NB4 (cell line): ENCODE data around the gene PAM.
"Not testable (repeated sequence)": the region's sequence is repeated elsewhere in the genome, so short reads cannot be mapped to it uniquely, and the experiment has no call there.

Source experiments
- DNase-seq: peaks from one replicate; pipeline ENCODE4 v3.0.0; 2010; ENCODE audit warnings: low read depth
- H3K4me3 ChIP-seq: one replicate; pipeline ENCODE4 v1.5.1; 2011; ENCODE audit warnings: mild to moderate bottlenecking, low read depth, low read length, moderate library complexity
- MYC ChIP-seq: IDR thresholded peaks from 2 replicates; pipeline ENCODE4 v1.6.1; 2011; ENCODE audit warnings: low read depth, low read length
- POLR2A ChIP-seq: IDR thresholded peaks from 2 replicates; pipeline ENCODE4 v1.6.1; 2011; ENCODE audit warnings: mild to moderate bottlenecking; ENCODE audit not compliant: insufficient read length; ENCODE audit errors: extremely low read depth
- TF ChIP-seq, protein P1 (sequence below): IDR thresholded peaks from 2 replicates; pipeline ENCODE4 v1.6.1; 2011; ENCODE audit warnings: low read depth, low read length
- TF ChIP-seq, protein P2 (sequence below): IDR thresholded peaks from one replicate; pipeline ENCODE4 v1.5.1; 2012; ENCODE audit warnings: low read depth, low read length

The PAM gene

DNA sequence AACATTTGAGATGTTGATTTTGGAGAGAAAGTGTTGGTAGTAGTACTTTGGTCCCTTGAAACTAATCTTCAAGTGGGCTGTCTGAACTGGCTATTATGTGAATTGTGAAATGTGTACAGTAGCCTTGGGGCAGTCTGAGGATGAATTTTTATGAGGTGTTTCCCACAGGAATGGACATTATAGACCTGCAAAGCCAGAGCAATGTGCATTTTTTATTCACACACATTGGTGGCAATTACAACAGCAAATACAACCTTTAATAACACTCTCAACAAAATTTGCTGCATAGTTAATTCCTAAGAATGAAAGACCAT is 147.0 kb downstream of the PAM start:
- TF ChIP-seq POLR2A = no peak
- TF ChIP-seq, protein P1, sequence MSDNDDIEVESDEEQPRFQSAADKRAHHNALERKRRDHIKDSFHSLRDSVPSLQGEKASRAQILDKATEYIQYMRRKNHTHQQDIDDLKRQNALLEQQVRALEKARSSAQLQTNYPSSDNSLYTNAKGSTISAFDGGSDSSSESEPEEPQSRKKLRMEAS = no peak
- TF ChIP-seq, protein P2, sequence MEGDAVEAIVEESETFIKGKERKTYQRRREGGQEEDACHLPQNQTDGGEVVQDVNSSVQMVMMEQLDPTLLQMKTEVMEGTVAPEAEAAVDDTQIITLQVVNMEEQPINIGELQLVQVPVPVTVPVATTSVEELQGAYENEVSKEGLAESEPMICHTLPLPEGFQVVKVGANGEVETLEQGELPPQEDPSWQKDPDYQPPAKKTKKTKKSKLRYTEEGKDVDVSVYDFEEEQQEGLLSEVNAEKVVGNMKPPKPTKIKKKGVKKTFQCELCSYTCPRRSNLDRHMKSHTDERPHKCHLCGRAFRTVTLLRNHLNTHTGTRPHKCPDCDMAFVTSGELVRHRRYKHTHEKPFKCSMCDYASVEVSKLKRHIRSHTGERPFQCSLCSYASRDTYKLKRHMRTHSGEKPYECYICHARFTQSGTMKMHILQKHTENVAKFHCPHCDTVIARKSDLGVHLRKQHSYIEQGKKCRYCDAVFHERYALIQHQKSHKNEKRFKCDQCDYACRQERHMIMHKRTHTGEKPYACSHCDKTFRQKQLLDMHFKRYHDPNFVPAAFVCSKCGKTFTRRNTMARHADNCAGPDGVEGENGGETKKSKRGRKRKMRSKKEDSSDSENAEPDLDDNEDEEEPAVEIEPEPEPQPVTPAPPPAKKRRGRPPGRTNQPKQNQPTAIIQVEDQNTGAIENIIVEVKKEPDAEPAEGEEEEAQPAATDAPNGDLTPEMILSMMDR = no peak
- H3K4me3 ChIP-seq = no peak overlapping the region
- no peak for DNase-seq

DNA sequence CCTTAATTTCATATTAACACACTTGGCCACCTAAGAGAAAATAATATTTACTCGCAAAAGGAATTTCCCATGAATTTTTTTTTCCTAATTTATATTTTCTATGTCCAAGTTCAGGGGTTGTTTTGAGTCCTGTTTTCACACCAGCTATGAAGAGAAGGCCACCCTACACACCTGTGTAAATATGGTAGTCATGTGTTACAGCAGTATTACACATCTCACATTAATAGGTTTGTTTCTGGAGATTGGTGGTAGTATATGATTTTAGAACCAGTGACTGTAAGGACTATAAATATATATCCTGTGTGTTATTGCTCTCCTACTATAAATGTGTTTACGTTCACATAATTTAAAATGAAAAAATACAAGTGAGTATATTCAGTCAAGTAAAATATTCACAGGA is 147.5 kb downstream of the PAM start:
- DNase-seq = no peak
- TF ChIP-seq, protein P1 = no peak
- H3K4me3 ChIP-seq = no peak overlapping the region

DNA sequence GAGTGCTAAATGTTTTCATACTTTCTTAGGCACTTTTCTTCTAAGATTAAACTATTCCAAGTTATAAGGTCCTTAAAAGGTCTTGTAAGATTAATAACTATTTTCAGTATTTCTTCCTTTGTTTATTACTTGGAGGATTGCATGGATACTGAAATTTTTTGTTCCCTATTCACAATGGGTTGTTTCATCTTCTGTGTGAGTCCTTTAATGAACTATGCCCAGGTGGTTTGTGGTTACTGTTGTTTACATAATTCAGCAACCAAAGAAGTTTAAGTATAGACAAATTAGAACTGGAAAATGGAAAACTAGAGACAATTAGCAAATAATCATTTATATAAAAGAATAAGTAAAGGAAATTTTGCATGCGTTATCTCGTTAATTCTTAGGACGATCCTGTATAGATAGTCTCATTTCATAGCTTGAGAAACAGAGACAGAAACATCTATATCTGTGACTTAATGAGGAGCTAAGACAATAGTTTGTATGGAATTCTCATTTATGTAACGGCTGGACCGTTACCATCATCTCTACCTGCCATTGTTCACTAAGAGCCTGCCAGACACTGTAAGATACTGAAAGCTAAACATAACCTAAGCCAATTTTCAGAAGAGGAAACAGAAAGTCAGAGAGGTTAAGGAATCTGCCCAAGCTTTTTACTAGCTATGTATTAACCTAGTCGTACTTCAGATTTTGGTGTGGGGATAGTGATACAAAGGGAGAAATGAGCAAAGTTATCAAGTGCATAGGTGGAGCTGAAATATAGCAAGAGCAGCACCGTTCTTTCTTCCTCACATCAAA is 148.2 kb downstream of the PAM start:
- no peak for TF ChIP-seq MYC
- TF ChIP-seq, protein P1 = no peak
- TF ChIP-seq, protein P2 = no peak
- TF ChIP-seq POLR2A = no peak
- H3K4me3 ChIP-seq = no peak overlapping the region
- no peak for DNase-seq

DNA sequence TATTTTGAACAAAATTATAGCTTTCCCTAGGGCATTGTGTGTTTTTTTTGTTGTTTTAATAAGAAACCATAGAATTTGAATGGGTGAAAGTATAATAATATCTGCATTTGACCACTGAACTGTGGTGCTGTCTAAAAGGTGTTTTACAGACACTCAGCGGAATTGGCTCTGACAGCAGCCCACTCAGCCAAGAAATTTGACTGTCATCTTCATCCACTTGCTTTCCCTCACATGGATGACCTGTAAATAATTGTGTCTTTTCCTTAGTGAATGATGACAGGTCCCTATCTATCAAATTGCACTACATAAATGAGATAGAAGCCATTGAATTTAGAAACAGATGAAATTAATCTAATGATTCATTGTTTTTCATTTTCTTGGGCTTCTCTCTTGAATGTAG is 150.0 kb downstream of the PAM start:
- DNase-seq = no peak
- no peak overlapping the region for H3K4me3 ChIP-seq
- TF ChIP-seq, protein P2 = no peak
- no peak for TF ChIP-seq POLR2A

DNA sequence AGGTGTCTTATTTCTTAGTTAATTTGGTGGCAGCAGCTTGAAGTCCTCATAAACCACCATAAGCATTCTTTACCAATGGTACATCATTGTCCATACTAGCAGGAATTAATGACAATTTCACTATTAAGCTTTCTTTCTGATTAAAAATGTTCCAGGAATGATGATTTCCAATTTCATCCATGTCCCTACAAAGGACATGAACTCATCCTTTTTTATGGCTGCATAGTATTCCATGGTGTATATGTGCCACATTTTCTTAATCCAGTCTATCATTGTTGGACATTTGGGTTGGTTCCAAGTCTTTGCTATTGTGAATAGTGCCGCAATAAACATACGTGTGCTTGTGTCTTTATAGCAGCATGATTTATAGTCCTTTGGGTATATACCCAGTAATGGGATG is 152.0 kb downstream of the PAM start:
- not testable (repeated sequence) for H3K4me3 ChIP-seq, DNase-seq

DNA sequence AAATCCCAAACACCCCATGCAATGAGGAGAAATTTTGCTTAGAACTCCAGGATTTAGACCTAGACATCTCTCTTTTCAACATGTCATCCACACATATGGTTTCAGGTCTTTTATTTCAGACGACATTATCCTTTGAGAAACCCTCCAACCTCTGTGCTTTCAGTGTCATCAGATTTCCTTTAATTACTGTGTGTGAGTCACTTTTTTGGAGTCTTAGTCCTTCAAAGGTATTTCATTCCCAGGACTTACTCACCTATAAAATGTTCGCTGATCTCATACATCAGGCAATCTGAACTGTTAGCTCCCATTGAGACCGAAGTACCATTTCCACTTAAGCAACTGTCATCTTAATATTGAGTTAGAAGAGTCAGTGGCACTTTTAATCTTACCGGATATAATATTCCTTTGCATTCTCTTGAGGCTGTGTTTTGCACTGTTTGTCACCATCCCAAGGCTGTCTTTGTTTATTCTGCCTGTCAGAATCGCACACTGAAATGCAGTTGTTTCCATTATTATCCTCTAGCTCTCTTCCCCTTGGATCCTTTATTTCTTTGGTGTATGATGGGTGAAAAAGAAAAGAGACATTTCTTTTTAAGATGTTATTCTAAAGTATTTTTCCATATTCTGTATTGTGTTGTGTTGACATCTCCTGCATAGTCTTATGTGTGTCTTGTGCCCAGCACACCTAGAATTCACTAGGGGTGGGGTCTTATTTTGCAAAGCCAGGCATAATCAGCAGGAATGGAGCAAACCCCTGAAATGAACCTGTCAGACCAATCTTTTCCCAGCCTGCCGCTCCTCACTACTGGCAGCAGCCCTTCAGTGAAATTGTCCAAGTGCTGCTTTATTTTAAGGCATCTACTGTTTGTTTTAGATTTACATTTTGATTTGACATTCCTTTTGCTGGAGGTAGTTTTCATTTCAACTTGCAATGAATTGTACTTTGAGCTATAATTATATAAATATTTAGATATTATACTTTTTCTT is 155.4 kb downstream of the PAM start:
- no peak for DNase-seq
- TF ChIP-seq, protein P1 = no peak
- TF ChIP-seq, protein P2 = no peak
- TF ChIP-seq POLR2A = no peak
- TF ChIP-seq MYC = no peak
- no peak overlapping the region for H3K4me3 ChIP-seq
